ENCODE data around the gene PGP.

DNA sequence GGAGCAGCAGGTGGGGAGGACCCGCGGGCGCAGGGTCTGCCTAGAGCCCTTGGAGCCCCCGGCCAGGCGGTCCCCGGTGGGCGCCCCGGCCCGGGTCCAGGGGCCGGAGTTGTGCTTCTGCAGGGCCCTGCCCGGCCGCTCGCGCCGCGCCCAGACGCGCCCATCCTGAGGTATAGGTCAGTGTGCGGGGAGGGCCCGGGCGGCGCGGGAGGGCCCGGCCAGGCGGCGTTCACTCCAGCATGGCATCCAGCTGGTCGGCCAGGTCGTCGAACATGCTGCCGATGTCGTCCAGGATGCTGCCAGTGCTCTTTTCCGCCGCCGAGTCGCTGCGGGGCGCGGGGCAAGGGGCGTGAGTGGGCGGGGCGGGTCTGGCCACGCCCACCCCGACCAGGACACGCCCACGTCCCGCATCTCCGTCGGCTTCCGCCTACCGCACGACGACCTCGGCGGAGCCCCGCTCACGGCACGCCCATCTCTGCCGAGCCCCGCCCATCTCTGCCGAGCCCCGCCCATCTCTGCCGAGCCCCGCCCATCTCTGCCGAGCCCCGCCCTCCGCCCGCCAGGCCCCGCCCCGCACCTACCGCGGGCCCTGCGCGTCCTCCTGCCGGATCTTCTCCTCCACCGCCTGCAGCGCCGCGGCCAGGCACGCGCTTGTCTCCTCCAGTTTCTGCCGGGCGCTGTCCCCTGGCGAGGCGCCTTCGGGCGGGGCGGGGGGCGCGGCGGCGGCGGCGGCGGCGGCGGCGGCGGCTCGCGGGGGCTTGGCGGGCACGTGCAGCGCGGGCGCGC, 36.1 kb downstream of the PGP start:
- TF ChIP-seq POLR2A (IDR thresholded peaks at IDR 0.05; ENCODE audit: borderline replicate concordance, extremely low read depth, insufficient read depth, insufficient read length) (no peak), YY1 (IDR thresholded peaks at IDR 0.05; ENCODE audit: extremely low read depth, insufficient replicate concordance, low read depth, low read length) (no peak), EGR1 (IDR thresholded peaks at IDR 0.05; ENCODE audit: low read depth) (peak; percentile 45; the same call in 1 of the 2 replicates), EZH2phosphoT487 (IDR thresholded peaks at IDR 0.05; ENCODE audit: borderline replicate concordance) (no peak)
- TF ChIP-seq, protein P1, sequence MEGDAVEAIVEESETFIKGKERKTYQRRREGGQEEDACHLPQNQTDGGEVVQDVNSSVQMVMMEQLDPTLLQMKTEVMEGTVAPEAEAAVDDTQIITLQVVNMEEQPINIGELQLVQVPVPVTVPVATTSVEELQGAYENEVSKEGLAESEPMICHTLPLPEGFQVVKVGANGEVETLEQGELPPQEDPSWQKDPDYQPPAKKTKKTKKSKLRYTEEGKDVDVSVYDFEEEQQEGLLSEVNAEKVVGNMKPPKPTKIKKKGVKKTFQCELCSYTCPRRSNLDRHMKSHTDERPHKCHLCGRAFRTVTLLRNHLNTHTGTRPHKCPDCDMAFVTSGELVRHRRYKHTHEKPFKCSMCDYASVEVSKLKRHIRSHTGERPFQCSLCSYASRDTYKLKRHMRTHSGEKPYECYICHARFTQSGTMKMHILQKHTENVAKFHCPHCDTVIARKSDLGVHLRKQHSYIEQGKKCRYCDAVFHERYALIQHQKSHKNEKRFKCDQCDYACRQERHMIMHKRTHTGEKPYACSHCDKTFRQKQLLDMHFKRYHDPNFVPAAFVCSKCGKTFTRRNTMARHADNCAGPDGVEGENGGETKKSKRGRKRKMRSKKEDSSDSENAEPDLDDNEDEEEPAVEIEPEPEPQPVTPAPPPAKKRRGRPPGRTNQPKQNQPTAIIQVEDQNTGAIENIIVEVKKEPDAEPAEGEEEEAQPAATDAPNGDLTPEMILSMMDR (IDR thresholded peaks at IDR 0.05 in 2 of 3, conservative IDR thresholded peaks at IDR 0.05 in 1 of 3; ENCODE audit: borderline replicate concordance in 1 of 3, insufficient read depth in 1 of 3, low read depth in 2 of 3, low read length in 2 of 3): no peak
- TF ChIP-seq, protein P2, sequence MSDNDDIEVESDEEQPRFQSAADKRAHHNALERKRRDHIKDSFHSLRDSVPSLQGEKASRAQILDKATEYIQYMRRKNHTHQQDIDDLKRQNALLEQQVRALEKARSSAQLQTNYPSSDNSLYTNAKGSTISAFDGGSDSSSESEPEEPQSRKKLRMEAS (IDR thresholded peaks at IDR 0.05): no peak
